H1 (cell line): ENCODE results near the gene GGT5. TPM values are rescaled to one million over a fixed set of nuclear protein-coding genes. Genes with fewer than 3 reads are reported as not detected.

Experiments used
- CTCF ChIA-PET: fragments of 300-600 bp; sonication (Branson Sonifier 250); formaldehyde crosslinking; loops from one replicate; lab custom pipeline; 2021; ENCODE audit not compliant: partially characterized antibody; lab: Charles Lee
- POLR2A ChIA-PET: fragments of 300-600 bp; sonication (Branson Sonifier 250); formaldehyde crosslinking; loops from one replicate; lab custom pipeline; 2021; ENCODE audit warnings: inconsistent platforms; ENCODE audit not compliant: partially characterized antibody; lab: Charles Lee
- DNase-seq, 2 experiments: peaks; one replicate each; pipeline versions ENCODE4 v3.0.0 to v3.0.0-alpha.2; 2010 to 2022; ENCODE audit warnings: low spot score in 2 of 2, low read depth in 1 of 2, mixed read lengths in 1 of 2
- FAIRE-seq: peaks from 2 replicates; lab custom pipeline; 2011; peaks lifted over from hg19 to GRCh38; lab: Jason Lieb, UNC
- H2AFZ ChIP-seq: 2 replicates; pipeline ENCODE4 v1.8.1; 2012; ENCODE audit warnings: low read length, inconsistent platforms
- H2AK5ac ChIP-seq: 2 replicates; pipeline ENCODE4 v1.6.1; 2013; ENCODE audit warnings: low read depth, low read length
- H2BK120ac ChIP-seq: replicated peaks from 2 replicates; pipeline ENCODE3; 2013; ENCODE audit warnings: low read depth, low read length, inconsistent platforms
- H2BK12ac ChIP-seq: 2 replicates; pipeline ENCODE4 v1.6.1; 2013; ENCODE audit warnings: low read depth, low read length
- H2BK15ac ChIP-seq: 2 replicates; pipeline ENCODE4 v1.6.1; 2013; ENCODE audit warnings: low read length
- H2BK20ac ChIP-seq: 2 replicates; pipeline ENCODE4 v1.6.1; 2013; ENCODE audit warnings: low read length
- H2BK5ac ChIP-seq: 2 replicates; pipeline ENCODE4 v1.6.1; 2013; ENCODE audit warnings: low read depth, low read length
- H3K14ac ChIP-seq: 2 replicates; pipeline ENCODE4 v1.6.1; 2013; ENCODE audit warnings: inconsistent platforms; ENCODE audit not compliant: insufficient read length
- H3K18ac ChIP-seq: 2 replicates; pipeline ENCODE4 v1.6.1; 2013; ENCODE audit warnings: low read length; ENCODE audit errors: extremely low read depth
- H3K23ac ChIP-seq: 2 replicates; pipeline ENCODE4 v1.6.1; 2013; ENCODE audit warnings: inconsistent platforms; ENCODE audit not compliant: insufficient read length
- H3K23me2 ChIP-seq: 2 replicates; pipeline ENCODE4 v1.6.1; 2013; ENCODE audit warnings: low read depth, low read length
- H3K27ac ChIP-seq: 2 replicates; pipeline ENCODE4 v1.6.1; 2011; ENCODE audit warnings: low read depth, low read length, inconsistent platforms
- H3K27me3 ChIP-seq, 4 experiments: replicated peaks in 1 of 4; 1 replicate in 1 of 4; 2 replicates in 3 of 4; pipeline versions ENCODE4 v1.6.1 to v1.8.1; 2011 to 2013; ENCODE audit warnings: low read length in 3 of 4, mild to moderate bottlenecking in 3 of 4, inconsistent platforms in 2 of 4, mixed read lengths in 2 of 4, moderate library complexity in 1 of 4; ENCODE audit not compliant: control insufficient read depth in 3 of 4, insufficient read depth in 3 of 4; ENCODE audit errors: extremely low read depth in 1 of 4
- H3K36me3 ChIP-seq, 4 experiments: 2 replicates each; pipeline versions ENCODE4 v1.6.1 to v1.8.1; 2011 to 2013; ENCODE audit warnings: mild to moderate bottlenecking in 4 of 4, low read length in 3 of 4, moderate library complexity in 2 of 4, control low read depth in 1 of 4, inconsistent platforms in 1 of 4; ENCODE audit not compliant: insufficient read depth in 4 of 4, control insufficient read depth in 2 of 4
- H3K4ac ChIP-seq: replicated peaks from 2 replicates; pipeline ENCODE3; 2013; ENCODE audit warnings: low read length, low read depth, mixed read lengths, inconsistent platforms; ENCODE audit not compliant: insufficient read length
- H3K4me1 ChIP-seq, 4 experiments: replicated peaks in 1 of 4; 1 replicate in 1 of 4; 2 replicates in 3 of 4; pipeline versions ENCODE4 v1.6.1 to v1.8.1; 2011 to 2013; ENCODE audit warnings: low read length in 3 of 4, inconsistent platforms in 2 of 4, mixed read lengths in 1 of 4; ENCODE audit not compliant: insufficient read depth in 4 of 4, control insufficient read depth in 3 of 4
- H3K4me2 ChIP-seq, 2 experiments: 2 replicates each; pipeline versions ENCODE4 v1.6.1 to v1.8.1; 2011 to 2013; ENCODE audit warnings: low read depth in 2 of 2, low read length in 2 of 2, control low read depth in 1 of 2, inconsistent platforms in 1 of 2, mild to moderate bottlenecking in 1 of 2; ENCODE audit not compliant: insufficient read depth in 1 of 2
- H3K4me3 ChIP-seq, 4 experiments: fragments of 200-600, 300-600 bp in 1 of 4; sonication (generic), shearing (Covaris generic), sonication (Bioruptor Twin) in 1 of 4; 2 replicates each; pipeline versions ENCODE4 v1.5.1 to v1.8.1; 2011 to 2016; ENCODE audit warnings: low read length in 4 of 4, low read depth in 3 of 4, control low read depth in 2 of 4, inconsistent platforms in 2 of 4, mild to moderate bottlenecking in 2 of 4, mixed read lengths in 1 of 4, moderate library complexity in 1 of 4; ENCODE audit not compliant: insufficient read depth in 2 of 4; ENCODE audit errors: extremely low read depth in 1 of 4
- H3K56ac ChIP-seq: replicated peaks from 2 replicates; pipeline ENCODE3; 2013; ENCODE audit warnings: low read depth, mild to moderate bottlenecking, mixed read lengths, low read length, inconsistent platforms; ENCODE audit not compliant: insufficient read length
- H3K79me1 ChIP-seq: 2 replicates; pipeline ENCODE4 v1.6.1; 2013; ENCODE audit warnings: low read depth, low read length, control low read depth
- H3K79me2 ChIP-seq, 2 experiments: 2 replicates each; pipeline versions ENCODE4 v1.6.1 to v1.8.1; 2012 to 2013; ENCODE audit warnings: low read length in 2 of 2, mild to moderate bottlenecking in 2 of 2, inconsistent platforms in 1 of 2; ENCODE audit not compliant: insufficient read depth in 2 of 2, control insufficient read depth in 1 of 2
- H3K9ac ChIP-seq, 4 experiments: replicated peaks in 1 of 4; 1 replicate in 1 of 4; 2 replicates in 3 of 4; pipeline versions ENCODE4 v1.6.1 to v1.8.1; 2011 to 2013; ENCODE audit warnings: low read depth in 3 of 4, low read length in 3 of 4, control low read depth in 2 of 4, mild to moderate bottlenecking in 2 of 4, moderate library complexity in 2 of 4, inconsistent platforms in 1 of 4; ENCODE audit errors: extremely low read depth in 1 of 4
- H3K9me3 ChIP-seq, 2 experiments: 2 replicates each; pipeline versions ENCODE4 v1.6.1 to v1.8.1; 2012 to 2013; ENCODE audit warnings: mild to moderate bottlenecking in 2 of 2, moderate library complexity in 2 of 2, control low read depth in 1 of 2, inconsistent platforms in 1 of 2, low read depth in 1 of 2, low read length in 1 of 2, mixed read lengths in 1 of 2; ENCODE audit not compliant: insufficient read depth in 2 of 2
- H4K20me1 ChIP-seq, 2 experiments: replicated peaks in 1 of 2; 2 replicates each; pipeline versions ENCODE3 to v1.8.1; 2011 to 2013; ENCODE audit warnings: inconsistent platforms in 2 of 2, low read length in 2 of 2, mild to moderate bottlenecking in 1 of 2; ENCODE audit not compliant: insufficient read depth in 2 of 2, control insufficient read depth in 1 of 2
- H4K5ac ChIP-seq: 2 replicates; pipeline ENCODE4 v1.6.1; 2013; ENCODE audit warnings: low read length, low read depth, mixed read lengths, inconsistent platforms; ENCODE audit not compliant: insufficient read length
- H4K8ac ChIP-seq: 2 replicates; pipeline ENCODE4 v1.8.0; 2013; ENCODE audit warnings: mild to moderate bottlenecking, moderate library complexity, low read length, inconsistent platforms; ENCODE audit not compliant: insufficient read depth; ENCODE audit errors: extremely low read depth
- H4K91ac ChIP-seq: replicated peaks from 2 replicates; pipeline ENCODE3; 2013; ENCODE audit warnings: low read length, mixed read lengths, inconsistent platforms; ENCODE audit not compliant: insufficient read length
- BACH1 ChIP-seq: IDR thresholded peaks from 2 replicates; pipeline ENCODE4 v1.6.1; 2012; ENCODE audit warnings: low read length, improper control_type of control experiment
- CHD1 ChIP-seq: IDR thresholded peaks from 2 replicates; pipeline ENCODE4 v1.6.1; 2012; ENCODE audit warnings: low read depth, low read length, improper control_type of control experiment
- FOSL1 ChIP-seq: IDR thresholded peaks from 2 replicates; pipeline ENCODE4 v1.6.1; 2011; ENCODE audit warnings: mild to moderate bottlenecking, low read depth, low read length, moderate library complexity; ENCODE audit not compliant: insufficient read depth
- GABPA ChIP-seq: IDR thresholded peaks from 2 replicates; pipeline ENCODE4 v1.6.1; 2011; ENCODE audit warnings: mild to moderate bottlenecking, low read length, moderate library complexity, borderline replicate concordance; ENCODE audit not compliant: insufficient read depth
- JUN ChIP-seq: IDR thresholded peaks from 2 replicates; pipeline ENCODE4 v1.6.1; 2011; ENCODE audit warnings: low read depth, mild to moderate bottlenecking, improper control_type of control experiment, low read length
- KDM1A ChIP-seq: fragments of 200-600, 300-600 bp; sonication (generic); IDR thresholded peaks from 2 replicates; pipeline ENCODE4 v1.7.1; 2016; ENCODE audit warnings: mild to moderate bottlenecking, low read length, borderline replicate concordance
- MAFK ChIP-seq: IDR thresholded peaks from 2 replicates; pipeline ENCODE4 v1.6.1; 2012; ENCODE audit warnings: low read depth, mild to moderate bottlenecking, improper control_type of control experiment, low read length
- PHF8 ChIP-seq: fragments of 200-600 bp; sonication (generic); conservative IDR thresholded peaks from 2 replicates; pipeline ENCODE4 v1.7.1; 2012; ENCODE audit warnings: low read depth, mild to moderate bottlenecking, inconsistent platforms, low read length, moderate library complexity
- POLR2A ChIP-seq, 2 experiments: IDR thresholded peaks; 1 replicate in 1 of 2; 2 replicates in 1 of 2; pipeline ENCODE4 v1.6.1; 2011; ENCODE audit warnings: low read depth in 2 of 2, low read length in 2 of 2, mild to moderate bottlenecking in 2 of 2; ENCODE audit errors: control extremely low read depth in 1 of 2
- POU5F1 ChIP-seq: IDR thresholded peaks from 2 replicates; pipeline ENCODE4 v1.6.1; 2011; ENCODE audit warnings: low read depth, mild to moderate bottlenecking, low read length, moderate library complexity
- RNF2 ChIP-seq: fragments of 200-900, 300-1000 bp; sonication (generic); IDR thresholded peaks from 2 replicates; pipeline ENCODE4 v1.7.1; 2016; ENCODE audit warnings: borderline replicate concordance, low read depth, mild to moderate bottlenecking, antibody characterized with exemption, low read length; ENCODE audit not compliant: poor library complexity, severe bottlenecking; ENCODE audit errors: missing control alignments
- RXRA ChIP-seq: IDR thresholded peaks from 2 replicates; pipeline ENCODE4 v1.6.1; 2011; ENCODE audit warnings: low read depth, mild to moderate bottlenecking, low read length, moderate library complexity; ENCODE audit not compliant: insufficient read depth
- SP1 ChIP-seq: IDR thresholded peaks from 2 replicates; pipeline ENCODE4 v1.6.1; 2011; ENCODE audit warnings: low read depth, low read length
- TBP ChIP-seq: IDR thresholded peaks from 2 replicates; pipeline ENCODE4 v1.6.1; 2011; ENCODE audit warnings: low read depth, low read length, improper control_type of control experiment
- YY1 ChIP-seq: IDR thresholded peaks from 2 replicates; pipeline ENCODE4 v1.6.1; 2011; ENCODE audit warnings: low read depth, mild to moderate bottlenecking, low read length
- ZNF274 ChIP-seq: IDR thresholded peaks from 2 replicates; pipeline ENCODE4 v1.7.0; 2012; ENCODE audit warnings: low read length, borderline replicate concordance; ENCODE audit errors: extremely low read depth
- WGBS, 2 experiments: shearing (Covaris generic) in 1 of 2; methylation state at CpG; one replicate each; pipeline versions ENCODE4 v1.1.6 to v1.1.7; 2013 to 2015; ENCODE audit warnings: low lambda C conversion rate in 2 of 2, mixed read lengths in 2 of 2, inconsistent platforms in 1 of 2, low coverage in 1 of 2, missing lambda C conversion rate in 1 of 2; ENCODE audit not compliant: insufficient replicate concordance in 2 of 2, insufficient coverage in 1 of 2, insufficient read length in 1 of 2; ENCODE audit errors: extremely low coverage in 1 of 2, missing lambda C conversion rate in 1 of 2; 5-methylcytosine and 5-hydroxymethylcytosine counted together
- polyA plus RNA-seq, 7 experiments: library from polyadenylated mRNA; depleted of rRNA in 3 of 7; stranded (reverse) in 5 of 7; unstranded in 2 of 7; fragments of >200 nt in 5 of 7; fragments of 200-250 nt in 2 of 7; gene quantifications; 1 replicate in 5 of 7; 2 replicates in 1 of 7; 4 replicates in 1 of 7; pipeline versions ENCODE4 v1.2.1 to v1.2.3, GENCODE V29; 2011 to 2013; ENCODE audit warnings: missing spikeins in 2 of 7, mixed read lengths in 2 of 7
- total RNA-seq: library from RNA; stranded (reverse); fragmentation: NEBNext Ultra II Directional; extraction: Animal tissue kit (Norgen Biotek cat#: 25700); gene quantifications from 2 replicates; pipeline ENCODE4 v1.2.1, GENCODE V29; 2021

Gene GGT5
- total and polyA plus RNA-seq, 2 of the 8 experiments (the other 6 are each of a cell fraction or from before 2014, with no cell fraction given), result 0.05 TPM; not detected in 1

DNA sequence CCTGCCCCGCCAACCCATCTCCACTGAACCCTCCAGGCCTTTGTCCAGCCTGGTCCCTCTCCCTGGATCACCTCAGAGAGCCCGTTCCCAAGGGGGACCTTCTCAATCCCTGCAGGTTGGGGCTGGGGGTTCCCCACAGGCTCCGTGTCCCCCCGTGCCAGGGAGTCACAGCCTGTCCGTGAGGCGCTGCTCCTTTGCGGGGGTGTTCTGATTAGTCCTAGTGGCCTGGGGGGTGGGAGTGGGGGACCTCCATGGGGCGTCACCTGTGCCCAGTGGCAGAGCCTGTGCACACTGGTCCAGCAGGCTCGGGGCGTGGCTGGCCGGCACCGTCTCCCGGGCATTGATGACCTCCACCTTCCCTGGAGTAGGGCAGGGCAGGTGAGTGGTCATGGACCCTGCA, 11.6 kb downstream of the GGT5 start:
- no peak overlapping the region for H3K9ac ChIP-seq
- no peak overlapping the region for H4K5ac ChIP-seq
- DNase-seq (no peak), FAIRE-seq (no peak)
- CTCF ChIA-PET, result interaction anchor here (1.2 to 6.9 kb wide), 6 partner anchors 11 to 43 kb away, joined by 3 to 96 read pairs (median 44); partner anchors contain the start of gene GGT5
- H2BK5ac ChIP-seq, result no peak overlapping the region
- H4K20me1 ChIP-seq, result no peaks in the 10 kb centered on the region
- no peak overlapping the region for H2BK120ac ChIP-seq
- no peaks in the 10 kb centered on the region for H3K79me1 ChIP-seq
- H2BK12ac ChIP-seq, result no peak overlapping the region
- TF ChIP-seq ZNF274 (no peak), RXRA (no peak), MAFK (no peak), FOSL1 (no peak), POLR2A (IDR thresholded peaks at IDR 0.05; ENCODE audit: control extremely low read depth in 1 of 2, low read depth in 2 of 2, low read length in 2 of 2) (no peak), GABPA (no peak), BACH1 (no peak), YY1 (no peak), PHF8 (no peak), RNF2 (no peak), POU5F1 (no peak), JUN (no peak), KDM1A (no peak), TBP (no peak), SP1 (no peak), CHD1 (no peak)
- TF ChIP-seq, all 59 proteins: peak for 0
- H2BK20ac ChIP-seq, result no peak overlapping the region
- no peaks in the 10 kb centered on the region for H3K79me2 ChIP-seq
- no peak overlapping the region for H3K14ac ChIP-seq
- no peak overlapping the region for H2AFZ ChIP-seq
- H3K23me2 ChIP-seq, result no peaks in the 10 kb centered on the region
- no peak overlapping the region for H3K4me3 ChIP-seq
- H4K91ac ChIP-seq, result no peak overlapping the region
- H2AK5ac ChIP-seq, result no peak overlapping the region
- no peak overlapping the region for H3K4ac ChIP-seq
- 93% methylated on average over 12 of the region's 13 CpGs; no CpG with 5 or more reads in 1 of the 2 experiments for WGBS, 2 experiments
- H3K9me3 ChIP-seq, result no peaks in the 10 kb centered on the region
- H3K27me3 ChIP-seq, result no peaks in the 10 kb centered on the region; a peak in 2 of 7 replicates
- H3K36me3 ChIP-seq, result no peaks in the 10 kb centered on the region
- H2BK15ac ChIP-seq, result no peak overlapping the region
- no peak overlapping the region for H3K18ac ChIP-seq
- no peak overlapping the region for H3K4me2 ChIP-seq
- no peak overlapping the region for H3K27ac ChIP-seq
- no peak overlapping the region for H4K8ac ChIP-seq
- no peak overlapping the region for H3K56ac ChIP-seq
- H3K23ac ChIP-seq, result no peak overlapping the region
- POLR2A ChIA-PET, result no interaction called here
- H3K4me1 ChIP-seq, result peaks cover 0 to 5% (median 4%) of the 10 kb centered on the region in 4 experiments; a peak in 3 of 7 replicates
